GM18520 (cell line): ENCODE measurements around the gene RFT1.

Experiments used
- ATAC-seq: cut with Tn5 transposase; IDR thresholded peaks from one replicate; pipeline ENCODE4 v1.9.1; 2021; ENCODE audit not compliant: unreplicated experiment

The RFT1 gene

DNA sequence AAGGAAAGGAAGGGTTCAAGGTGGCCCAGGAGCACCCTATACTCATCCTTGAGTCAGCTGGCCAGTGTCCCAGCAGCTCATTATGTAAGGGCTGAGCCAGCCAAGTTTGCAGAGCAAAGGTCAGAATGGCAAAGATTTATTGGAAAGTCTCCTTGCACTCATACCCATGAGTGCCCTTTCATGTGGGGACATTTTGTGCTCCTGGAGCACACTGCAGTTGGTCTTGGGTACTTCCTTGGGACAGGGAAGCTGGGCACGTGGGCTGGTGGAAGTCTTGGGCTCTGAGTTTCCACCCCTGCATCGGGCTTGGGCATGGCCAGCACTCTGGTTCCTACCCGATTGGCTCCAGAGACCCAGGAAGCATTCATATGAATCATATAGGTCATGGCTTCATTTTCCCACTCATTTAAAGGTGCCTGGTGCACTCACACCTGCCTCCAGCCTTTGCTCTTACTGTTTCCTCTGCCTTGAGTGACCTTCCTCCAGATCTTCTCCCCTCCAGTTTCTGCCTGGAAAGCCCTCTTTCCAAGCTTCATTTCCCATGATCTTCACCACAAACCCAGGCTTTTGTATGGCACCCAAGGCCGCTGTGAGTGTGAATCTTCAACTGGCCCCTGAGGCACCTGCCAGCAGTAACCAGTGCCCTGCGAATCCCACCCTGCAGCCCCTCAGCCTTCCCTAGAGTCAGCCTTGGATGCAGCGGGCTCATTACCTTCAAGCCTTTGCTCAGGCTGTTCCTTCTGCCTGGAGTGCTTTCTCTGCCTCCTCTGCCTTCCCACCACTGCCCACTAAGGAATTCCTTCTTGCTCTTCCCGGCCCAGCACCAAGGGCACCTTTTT lies 20.2 kb upstream of the RFT1 start:
- ATAC-seq = no peak

DNA sequence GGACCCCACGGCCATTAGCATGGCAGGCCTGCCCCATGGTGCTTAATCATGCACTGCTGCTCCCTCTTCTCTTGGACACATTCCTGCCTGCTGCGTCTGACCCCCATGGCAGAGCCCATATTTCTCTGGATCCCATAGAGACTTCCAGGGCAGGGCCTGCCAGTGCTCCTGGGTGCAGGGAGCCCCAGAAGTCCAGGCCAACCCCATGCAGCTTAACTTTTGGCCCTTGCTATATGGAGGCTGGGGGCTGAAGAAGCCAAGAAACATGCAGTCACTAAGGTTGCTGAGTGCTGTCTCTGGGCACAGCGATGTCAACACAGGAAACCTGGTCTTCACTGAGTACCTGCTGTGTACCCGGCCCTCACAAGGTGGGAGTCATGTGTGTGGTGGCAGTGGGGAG lies 19.5 kb upstream of the RFT1 start:
- no peak for ATAC-seq

DNA sequence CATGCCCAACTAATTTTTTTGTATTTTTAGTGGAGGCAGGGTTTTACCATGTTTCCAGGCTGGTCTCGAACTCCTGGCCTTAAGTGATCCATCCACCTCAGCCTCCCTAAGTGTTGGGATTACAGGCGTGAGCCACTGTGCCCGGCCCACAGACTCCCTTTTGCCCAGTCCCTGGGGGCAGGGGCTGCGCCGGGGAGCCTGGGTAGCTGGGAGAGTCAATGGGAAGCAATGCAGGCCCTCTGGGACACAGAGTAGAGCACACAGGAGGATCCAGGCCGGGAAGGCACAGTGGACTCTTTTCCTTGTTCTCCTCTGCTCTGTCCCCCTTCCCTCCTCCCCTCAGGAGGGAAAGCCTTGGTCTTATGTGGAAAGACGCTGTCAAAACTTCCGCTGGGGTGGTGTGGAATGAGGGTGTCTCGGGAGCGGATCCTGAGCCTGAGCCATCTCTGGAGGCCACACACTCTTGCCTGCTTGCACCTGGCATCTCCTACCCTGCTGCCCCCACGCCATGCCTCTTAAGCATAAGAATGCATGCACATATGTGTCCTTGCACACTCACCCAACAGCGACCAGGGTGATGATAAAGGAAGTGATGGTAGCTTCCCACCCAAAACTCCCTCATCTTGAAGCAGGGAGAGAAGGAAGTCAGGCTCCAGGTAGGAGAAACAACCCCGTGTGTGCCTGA lies 18.9 kb upstream of the RFT1 start:
- no peak for ATAC-seq

DNA sequence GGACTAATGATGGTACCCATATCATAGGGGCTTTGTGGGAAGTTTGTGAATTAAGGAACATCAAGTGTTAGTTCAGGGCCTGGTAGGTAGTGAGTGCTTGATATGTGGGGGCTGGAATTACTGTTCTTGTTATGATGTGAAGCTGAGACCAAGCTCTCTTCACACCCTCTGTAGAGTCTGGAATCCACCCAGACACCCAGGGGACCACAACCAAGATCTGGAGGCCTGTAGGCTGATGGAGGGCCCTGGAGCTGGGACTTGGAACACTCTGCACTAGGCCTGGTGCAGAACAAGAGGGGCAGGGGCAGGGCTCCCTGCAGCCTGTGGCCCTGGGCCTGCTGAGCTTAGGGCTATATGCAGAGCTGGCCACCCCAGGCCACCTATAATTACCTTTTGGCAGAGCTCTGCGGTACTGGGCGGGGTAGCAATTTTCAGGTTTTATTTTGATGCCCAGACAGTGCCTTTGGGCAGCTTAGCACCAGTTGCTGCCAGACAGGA lies 17.7 kb upstream of the RFT1 start:
- ATAC-seq = no peak

DNA sequence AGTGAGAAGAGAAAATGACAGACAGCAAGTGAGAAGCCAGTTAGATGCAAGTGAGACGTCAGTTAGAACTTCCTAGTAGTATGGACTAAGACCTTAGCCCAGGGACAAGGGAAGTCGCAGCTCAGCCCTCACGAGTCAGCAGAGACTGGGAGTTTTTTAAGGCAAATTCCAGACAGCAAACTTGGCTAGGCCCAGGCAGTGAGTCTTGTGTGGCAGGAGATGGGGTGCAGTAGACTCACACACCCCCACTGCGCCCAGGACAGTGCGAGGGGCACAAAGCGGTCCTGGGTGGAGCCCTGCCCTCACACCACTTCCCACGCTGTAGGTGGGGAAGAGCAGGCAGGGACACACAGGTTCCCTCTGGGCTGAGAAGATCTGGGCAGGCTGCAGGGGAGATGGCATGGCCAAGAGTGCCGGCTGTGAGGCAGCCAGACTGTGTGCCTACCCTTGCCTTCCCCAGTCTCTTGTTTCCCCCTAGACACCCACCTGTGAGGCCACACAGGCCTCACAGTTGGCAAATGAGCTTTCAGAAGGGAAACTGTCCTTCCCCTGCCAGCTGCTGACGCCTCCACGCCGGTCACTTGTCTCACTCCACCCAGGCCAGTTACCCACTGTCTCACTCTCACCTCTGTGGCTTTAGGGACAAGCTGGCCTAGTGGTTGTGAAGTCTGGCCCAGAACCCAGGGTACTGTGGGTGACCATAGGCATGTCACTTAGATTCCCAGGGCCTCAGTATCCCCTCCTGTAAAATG lies 17.1 kb upstream of the RFT1 start:
- no peak for ATAC-seq

DNA sequence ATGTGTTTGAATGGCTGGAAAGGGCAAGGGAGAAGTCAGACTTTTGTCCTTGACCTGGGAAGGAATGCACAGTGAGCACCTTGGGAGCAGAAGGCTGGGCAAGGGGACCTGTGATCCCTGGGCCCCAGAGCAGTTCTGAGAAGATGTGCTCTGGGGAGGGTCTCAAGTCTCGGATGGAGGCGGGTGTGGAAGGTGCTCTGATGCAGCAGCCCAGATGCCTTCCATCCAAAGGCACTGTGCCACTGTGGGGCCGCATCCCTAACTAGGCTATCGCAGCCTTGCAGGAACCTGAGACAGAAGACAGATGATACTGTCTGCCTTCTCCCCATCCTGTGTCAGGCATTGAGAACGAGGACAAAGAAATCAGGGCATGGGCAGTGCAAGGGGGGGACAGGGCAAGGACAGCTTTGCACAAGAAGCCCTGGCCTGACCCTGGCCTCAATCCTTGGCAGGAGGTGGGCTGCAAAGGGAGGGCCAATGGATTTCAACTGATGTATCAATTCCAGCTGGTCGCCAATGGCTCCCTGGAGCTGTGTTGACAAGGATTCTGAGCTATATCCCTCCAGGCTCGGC lies 16.2 kb upstream of the RFT1 start:
- ATAC-seq = no peak

DNA sequence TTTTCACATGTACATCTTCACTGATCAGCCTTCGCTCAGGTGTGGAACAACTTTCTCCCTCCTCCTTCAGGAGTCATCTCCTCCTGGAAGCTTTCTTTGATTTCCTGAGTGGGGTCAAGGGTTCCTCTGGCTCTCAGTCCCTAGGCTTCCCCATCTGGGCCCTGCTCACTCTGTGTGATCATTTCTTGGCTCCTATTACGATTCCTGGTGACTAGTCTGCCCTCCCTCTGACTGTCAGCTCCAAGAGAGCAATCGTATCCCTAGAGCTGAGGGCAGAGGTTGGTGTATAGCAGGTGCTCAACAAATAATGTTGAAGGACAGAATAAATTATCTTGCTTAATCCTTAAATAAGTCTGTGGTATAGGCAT lies 15.5 kb upstream of the RFT1 start:
- no peak for ATAC-seq

DNA sequence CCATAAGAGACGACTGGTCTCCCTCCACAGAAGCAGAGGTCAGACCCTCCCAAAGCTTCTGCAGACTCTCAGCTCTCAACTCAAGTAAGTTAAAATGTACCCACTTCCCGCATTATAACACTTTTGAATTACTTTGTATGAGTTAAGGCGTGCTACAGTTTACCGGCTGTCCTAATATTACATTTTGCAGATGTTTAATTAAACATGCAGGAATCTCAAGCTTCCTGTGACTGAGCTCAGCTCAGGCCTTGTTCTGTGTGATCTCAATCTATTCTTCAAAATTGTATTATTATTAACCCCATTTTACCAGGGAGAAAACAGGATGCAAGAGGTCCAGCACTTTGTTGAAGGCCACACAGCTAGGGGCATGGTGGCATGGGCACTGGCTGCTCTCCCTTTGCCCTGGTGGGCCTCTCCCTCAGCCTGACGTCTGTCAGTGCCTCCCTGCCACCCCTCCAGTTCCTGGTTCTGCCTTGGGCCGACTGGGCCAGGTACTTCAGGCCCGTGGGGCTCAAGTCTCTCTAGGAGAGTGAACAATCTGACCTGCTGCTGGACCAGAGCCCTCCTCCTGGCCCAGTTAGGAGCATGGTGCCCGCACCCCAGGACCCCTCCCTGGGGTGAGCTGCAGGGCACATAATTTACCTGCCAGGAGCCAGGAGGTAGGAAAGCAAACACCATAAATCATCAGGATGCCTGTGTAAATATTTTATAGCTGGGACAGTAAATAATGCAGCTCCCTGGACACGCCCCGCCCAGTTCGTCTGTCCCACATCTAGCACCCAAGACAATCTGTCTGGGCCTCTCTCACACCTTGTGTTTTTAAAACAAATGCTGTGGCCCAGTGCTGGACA lies 14.9 kb upstream of the RFT1 start:
- ATAC-seq = no peak

DNA sequence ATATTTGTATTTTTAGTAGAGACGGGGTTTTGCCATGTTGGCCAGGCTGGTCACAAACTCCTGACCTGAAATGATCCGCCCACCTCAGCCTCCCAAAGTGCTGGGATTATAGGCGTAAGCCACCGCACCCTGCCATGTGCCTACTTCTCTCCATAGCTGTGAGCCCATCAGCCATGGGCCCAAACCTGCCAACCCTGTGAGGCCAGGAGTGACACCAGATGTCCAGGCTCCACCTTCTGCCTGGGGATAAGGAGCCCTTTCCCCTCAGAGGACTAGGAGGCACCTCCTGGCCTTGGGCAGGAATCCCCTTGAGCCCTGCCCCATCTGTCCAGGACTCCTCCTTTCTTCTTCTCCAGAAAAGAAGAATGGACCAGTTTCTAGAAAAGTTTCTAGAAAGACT lies 14.2 kb upstream of the RFT1 start:
- no peak for ATAC-seq

DNA sequence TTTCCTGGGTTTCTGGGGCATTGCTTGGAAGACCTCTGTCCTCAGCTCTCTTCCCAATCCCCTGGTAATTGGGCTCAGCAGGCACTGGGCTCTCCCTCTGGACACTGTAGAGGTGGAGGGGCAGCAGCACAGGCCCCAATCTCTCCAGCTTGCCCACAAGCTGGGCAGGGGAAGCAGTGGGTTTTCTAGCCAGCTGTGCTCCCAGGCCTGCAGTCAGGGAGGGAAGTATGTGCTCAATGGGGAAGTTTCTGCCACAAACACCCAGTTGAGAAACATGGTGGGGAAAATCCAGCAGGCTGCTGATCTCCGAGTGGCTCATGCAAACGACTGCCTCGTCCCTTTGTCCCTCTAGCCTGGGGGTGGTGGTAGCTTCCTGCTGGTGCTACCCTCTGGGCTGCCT lies 12.8 kb upstream of the RFT1 start:
- ATAC-seq = no peak

DNA sequence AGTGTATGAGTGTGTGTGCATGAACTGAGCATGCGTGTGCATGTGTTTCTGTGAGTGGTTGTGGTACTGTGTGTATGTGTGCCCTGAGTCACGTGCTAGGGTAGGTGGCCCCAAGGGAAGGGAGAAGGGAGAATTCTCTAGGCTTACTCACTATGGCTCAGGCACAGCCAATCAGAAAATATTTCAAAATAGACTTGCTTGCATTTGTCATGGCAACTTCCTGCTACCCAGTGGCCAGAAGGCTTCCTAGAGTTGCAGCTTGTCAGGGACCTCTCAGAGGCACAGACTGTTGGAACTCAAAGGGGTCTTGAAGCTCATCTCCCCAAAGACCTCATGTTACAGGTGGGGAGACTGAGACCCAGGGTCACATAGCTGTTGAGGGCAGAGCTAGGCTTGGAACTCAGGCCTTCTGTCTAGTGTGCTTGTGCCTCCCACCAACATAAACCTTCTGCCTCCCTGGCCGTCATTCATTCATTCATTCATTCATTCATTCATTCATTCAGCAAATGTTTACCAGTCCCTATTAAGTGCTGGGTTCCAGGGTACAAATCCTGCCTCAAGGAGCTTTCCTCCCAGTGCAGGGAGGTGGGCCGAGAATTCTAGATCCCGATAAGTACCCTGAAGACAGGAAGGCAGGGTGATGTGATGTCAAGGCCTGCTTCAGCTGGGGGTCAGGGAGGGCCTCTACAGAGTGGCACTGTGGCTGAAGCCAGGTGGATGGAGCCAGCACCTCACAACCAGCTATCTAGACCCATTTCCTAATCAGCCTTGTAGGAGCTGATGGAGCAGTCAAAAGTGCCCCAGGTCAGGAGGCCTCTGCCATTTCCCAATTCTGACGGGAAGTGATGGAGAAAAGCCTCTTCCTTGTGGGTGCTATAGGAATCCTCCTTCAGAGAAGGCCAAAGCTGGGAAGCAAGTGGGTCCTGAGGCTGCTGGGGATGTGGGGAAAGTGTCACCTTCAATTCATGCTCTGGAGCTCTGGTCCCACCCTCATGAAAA lies 10.9 kb upstream of the RFT1 start:
- no peak for ATAC-seq

DNA sequence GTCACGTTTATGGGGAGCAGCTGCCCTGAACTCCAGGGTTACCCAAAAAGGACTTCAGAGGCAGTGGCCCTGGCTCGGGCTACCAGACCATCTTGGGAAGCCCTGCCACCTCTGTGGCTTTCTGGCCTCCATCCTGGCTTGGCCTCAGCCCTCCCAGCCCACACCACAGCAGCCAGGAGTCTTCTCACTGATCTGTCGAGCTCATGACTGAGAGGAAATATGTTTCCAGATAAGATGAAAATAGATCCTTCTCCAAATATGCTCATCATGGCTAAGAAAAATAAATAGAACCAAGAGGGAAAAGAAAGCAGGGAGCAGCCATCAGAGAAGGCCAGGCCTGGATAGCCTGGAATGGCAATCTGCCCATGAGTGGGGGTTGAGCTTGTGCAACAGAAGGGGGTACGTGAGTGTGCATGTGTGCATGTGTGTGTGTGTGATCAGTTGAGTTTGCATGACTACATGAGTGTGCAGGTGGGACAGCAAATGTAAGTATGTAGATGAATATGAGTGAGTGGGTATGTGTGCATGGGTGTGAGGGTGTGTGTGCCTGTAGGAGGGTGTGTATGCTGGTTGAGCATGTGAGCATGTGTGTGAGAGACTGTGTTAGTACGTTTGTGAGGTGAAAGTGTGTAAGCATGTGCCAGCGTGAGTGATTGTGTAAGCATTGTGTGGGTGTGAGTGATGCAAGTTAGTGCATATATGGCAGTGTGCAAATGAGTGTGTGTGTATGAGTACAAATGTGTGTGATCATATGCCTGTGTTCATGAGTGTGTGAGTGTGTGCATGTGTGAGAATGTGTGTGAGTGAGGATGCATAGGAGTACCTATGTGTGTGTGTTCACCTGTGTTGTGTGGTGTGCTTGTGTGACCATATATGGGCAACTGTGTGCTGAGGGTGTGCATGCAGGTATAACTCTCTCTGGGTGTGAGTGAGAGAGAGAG lies 9.9 kb upstream of the RFT1 start:
- no peak for ATAC-seq

DNA sequence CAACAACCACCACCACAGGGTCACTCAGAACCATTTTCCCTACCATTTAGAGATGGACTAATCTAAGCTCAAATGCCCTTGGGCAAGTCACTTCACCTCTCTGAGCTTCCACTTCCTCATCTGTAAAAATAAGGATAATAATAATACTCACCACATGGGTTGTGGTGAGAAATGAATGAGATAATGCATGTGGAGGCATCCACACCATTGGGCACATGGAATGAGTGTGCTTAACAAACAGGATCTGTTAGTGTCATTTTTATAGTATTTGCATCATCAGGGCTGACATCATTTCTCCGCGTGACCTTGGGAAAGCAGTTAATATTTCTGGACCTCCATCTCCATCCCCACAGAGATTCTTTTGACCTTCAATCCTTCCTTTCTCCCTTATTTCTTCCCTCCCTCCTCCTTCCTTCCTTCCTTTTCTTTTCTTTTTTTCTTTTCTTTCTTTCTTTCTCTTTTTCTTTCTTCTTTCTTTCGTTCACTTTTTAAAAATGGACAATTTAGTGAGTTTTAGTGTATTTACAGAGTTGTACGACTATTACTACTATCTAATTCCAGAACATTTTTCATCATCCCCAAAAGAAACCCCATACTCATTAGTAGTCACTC lies 7.7 kb upstream of the RFT1 start:
- ATAC-seq = no peak

DNA sequence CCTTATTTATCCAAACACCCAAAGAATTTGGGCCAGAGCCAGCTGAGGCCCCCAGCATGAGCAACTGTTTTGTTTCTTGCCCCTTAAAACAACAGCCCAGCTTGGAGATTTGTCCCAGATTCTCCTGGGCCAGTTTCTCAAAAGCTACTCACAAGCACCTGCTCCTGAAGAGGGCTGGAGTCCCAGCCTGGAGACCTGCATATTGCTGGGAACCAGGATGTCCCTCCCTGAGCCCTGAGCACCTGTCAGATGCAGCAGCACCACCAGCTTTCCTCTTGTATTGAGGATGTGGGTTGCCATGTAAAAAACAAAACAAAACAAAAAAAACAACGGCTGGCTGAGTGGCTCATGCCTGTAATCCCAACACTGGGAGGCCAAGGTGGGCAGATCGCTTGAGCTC lies 7.0 kb upstream of the RFT1 start:
- ATAC-seq = no peak

DNA sequence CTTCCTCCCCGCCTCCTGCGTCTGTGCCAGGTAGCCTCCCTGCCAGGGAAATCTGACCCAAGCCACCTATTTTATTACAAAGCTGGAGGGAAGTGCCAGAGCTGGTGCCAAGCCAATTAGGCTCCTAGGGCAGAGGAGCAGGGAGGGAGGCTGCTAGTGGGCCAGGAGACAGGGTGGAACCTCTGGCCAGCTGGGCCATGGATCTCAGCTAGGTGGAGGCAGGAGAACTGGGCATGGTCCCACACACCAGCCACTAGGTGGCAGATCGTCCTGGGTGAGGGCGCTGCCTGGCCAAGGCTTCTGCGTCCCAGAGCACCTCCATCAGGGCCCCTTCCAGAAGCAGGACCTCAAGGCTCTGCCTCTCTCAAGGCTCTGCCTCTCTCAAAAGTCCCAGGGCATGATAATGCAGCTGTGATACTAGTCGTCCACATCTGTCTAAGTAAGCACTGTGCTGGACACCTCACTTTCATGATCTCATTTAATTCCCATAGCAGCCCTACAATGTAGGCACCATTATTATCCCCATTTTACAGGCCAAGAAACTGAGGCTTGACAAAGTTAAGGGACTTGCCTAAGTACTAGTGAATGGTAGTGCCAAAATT lies 4.5 kb upstream of the RFT1 start:
- peak; percentile 57 for ATAC-seq

DNA sequence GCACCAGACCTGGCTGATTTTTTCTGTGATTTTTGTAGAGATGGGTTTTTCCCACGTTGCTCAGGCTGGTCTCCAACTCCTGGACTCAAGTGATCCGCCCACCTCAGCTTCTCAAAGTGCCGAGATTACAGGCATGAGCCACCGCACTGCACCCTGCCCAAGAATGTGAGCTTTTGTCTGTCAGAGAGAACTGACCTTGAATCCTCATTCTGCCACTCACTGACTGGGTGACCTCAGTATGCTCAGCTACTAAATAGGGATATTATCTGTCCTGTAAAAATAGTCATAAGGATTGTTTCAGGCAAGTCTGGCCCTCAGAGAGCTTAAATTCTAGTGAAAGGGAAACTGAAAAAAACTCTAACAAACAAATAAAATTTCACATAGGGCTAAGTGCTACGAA lies 2.1 kb upstream of the RFT1 start:
- ATAC-seq = no peak

DNA sequence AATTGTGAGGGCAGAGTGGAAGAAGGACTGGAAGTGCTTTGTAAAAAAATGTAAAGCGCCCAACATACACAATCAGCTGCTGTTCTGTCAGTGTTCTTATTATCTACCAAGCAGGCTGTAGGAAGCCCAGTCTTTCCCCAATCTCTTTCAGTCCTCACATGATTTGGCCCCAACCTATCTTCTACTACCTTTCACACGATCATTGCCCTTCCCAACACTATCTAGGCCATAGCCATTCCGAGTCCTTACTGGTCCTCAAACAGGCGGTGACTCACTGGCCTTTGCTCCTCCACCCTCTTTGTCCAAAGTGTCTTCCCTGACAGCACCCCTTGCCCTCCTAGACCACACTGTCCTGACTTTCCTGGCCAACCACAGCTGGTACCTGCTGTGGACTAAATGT lies 861 bp upstream of the RFT1 start:
- no peak for ATAC-seq
